Measurements from ENCODE around the gene GFRA3. TPM values are rescaled to one million over a fixed set of nuclear protein-coding genes. Genes with fewer than 3 reads are reported as not detected.

GFRA3 gene, protein sequence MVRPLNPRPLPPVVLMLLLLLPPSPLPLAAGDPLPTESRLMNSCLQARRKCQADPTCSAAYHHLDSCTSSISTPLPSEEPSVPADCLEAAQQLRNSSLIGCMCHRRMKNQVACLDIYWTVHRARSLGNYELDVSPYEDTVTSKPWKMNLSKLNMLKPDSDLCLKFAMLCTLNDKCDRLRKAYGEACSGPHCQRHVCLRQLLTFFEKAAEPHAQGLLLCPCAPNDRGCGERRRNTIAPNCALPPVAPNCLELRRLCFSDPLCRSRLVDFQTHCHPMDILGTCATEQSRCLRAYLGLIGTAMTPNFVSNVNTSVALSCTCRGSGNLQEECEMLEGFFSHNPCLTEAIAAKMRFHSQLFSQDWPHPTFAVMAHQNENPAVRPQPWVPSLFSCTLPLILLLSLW
- total RNA-seq: not detected in 2 replicates

DNA sequence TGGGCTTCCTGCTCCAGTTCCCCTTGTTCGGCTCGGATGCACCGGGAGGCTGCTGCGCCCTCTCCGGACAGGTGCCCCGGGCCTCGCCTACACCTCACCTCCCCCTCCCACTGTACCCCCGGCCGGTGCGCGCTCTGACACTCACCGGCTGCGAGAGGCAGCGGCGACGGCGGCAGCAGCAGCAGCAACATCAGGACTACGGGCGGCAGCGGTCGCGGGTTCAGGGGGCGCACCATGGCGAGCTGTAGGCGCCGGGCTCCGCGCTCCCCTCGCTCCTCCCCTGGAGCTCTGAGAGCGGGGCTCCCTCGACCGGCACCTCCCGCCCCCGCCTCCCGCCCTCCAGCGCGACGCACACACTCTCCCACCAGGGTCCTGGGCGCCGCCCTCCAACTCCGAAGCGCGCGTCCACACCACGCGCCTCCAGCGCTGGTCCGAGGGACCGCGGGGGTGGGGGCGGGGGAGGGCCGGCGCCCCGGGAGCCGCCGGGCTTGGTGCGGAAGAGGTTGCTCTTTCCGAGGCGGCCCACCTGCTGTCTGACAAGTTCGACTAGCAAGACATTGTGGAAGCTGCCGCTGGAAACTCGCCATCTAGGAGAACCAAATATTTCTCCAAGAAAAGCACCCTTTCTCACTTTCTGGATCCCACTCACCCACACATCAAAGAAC lies at the start of gene GFRA3:
Gene GFRA3, minus strand, starts transcription at position 433 of the 665 bp plus-strand sequence. Its CDS starts 197 bp downstream, at position 236.

DNA sequence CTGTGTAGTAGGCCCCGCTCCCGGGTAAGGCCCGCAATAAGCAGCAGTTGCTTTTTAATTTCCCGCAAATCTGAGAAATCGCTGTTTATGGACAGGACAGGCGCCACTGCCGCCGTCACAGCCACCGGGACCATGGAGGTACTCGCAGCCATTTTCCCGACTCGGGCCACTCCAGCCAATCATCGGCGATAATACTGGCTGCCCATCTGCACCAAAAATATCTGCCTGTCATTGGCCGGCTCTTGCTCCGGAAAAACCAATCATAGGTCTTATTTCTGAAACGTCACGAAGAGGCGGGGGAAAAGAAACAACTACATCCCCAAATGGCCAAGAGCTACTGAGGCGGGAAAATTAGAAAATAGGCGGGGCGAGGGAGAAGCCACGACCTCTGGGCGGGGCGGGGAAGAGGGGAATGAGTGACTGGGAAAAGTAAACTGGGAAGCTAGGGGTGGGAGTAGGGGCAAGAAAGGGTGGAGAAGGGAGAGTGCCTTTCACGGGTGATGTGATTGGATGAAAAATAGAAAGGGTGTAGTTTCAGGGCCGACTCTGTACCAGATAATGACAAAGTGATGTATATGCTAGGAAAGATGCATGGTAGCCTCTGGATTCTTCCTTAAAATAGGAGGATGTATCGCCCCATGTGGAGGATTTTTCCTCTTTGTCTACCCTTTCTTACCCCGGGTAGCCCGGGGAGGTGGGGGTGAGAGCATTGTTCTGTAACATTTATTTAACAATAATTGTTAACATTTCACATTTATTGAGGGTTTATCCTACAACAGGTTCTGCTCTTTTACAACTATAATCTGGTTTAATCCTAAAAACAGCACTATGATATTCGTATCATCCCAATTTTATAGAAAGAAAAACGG lies 61.0 kb downstream of the GFRA3 start, which contains the start of gene CDC23:
Gene CDC23, minus strand, starts transcription at position 163 of the 869 bp plus-strand sequence. Its CDS starts 11 bp downstream, at position 152.

Other genes with a start within 250 kb of the GFRA3 start
- gene FAM13B, start 241.5 kb downstream of the GFRA3 start, total RNA-seq: 31.5 and 32.4 TPM in 2 replicates
- gene WNT8A, start 190.6 kb downstream of the GFRA3 start, total RNA-seq: not detected in 2 replicates
- gene NME5, start 135.2 kb downstream of the GFRA3 start, total RNA-seq: not detected in 2 replicates
- gene BRD8, start 96.0 kb downstream of the GFRA3 start, total RNA-seq: 35.0 and 46.7 TPM in 2 replicates
- 0.66 and 67.7 TPM in 2 replicates for gene KIF20A, start 95.5 kb downstream of the GFRA3 start, total RNA-seq
- 19.3 and 33.2 TPM in 2 replicates for gene CDC23, start 61.3 kb downstream of the GFRA3 start, total RNA-seq
- gene CDC25C, start 57.2 kb upstream of the GFRA3 start, total RNA-seq: 0.44 and 13.3 TPM in 2 replicates
- 23.6 and 32.4 TPM in 2 replicates for gene FAM53C, start 63.6 kb upstream of the GFRA3 start, total RNA-seq
- gene KDM3B, start 78.1 kb upstream of the GFRA3 start, total RNA-seq: 48.4 and 53.3 TPM in 2 replicates
- 5.9 TPM in 2 replicates for gene REEP2, start 164.4 kb upstream of the GFRA3 start, total RNA-seq
- 1.8 and 5.2 TPM in 2 replicates for gene EGR1, start 190.9 kb upstream of the GFRA3 start, total RNA-seq

All from placental pericyte (primary cell).